K562 treated with DMSO at 1 percent for 24 hours (cell line): ENCODE data around the gene EDEM3. TPM values are rescaled to one million over a fixed set of nuclear protein-coding genes. Genes with fewer than 3 reads are reported as not detected.

Experiments
- total RNA-seq: library from RNA; unstranded; fragments of 300-600 nt; gene quantifications from 2 replicates; pipeline ENCODE4 v1.2.3, GENCODE V29; 2022; ENCODE audit warnings: low read depth; ENCODE audit not compliant: insufficient read depth

Gene EDEM3, protein sequence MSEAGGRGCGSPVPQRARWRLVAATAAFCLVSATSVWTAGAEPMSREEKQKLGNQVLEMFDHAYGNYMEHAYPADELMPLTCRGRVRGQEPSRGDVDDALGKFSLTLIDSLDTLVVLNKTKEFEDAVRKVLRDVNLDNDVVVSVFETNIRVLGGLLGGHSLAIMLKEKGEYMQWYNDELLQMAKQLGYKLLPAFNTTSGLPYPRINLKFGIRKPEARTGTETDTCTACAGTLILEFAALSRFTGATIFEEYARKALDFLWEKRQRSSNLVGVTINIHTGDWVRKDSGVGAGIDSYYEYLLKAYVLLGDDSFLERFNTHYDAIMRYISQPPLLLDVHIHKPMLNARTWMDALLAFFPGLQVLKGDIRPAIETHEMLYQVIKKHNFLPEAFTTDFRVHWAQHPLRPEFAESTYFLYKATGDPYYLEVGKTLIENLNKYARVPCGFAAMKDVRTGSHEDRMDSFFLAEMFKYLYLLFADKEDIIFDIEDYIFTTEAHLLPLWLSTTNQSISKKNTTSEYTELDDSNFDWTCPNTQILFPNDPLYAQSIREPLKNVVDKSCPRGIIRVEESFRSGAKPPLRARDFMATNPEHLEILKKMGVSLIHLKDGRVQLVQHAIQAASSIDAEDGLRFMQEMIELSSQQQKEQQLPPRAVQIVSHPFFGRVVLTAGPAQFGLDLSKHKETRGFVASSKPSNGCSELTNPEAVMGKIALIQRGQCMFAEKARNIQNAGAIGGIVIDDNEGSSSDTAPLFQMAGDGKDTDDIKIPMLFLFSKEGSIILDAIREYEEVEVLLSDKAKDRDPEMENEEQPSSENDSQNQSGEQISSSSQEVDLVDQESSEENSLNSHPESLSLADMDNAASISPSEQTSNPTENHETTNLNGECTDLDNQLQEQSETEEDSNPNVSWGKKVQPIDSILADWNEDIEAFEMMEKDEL
- total RNA-seq, result 15.6 and 18.2 TPM in 2 replicates

DNA sequence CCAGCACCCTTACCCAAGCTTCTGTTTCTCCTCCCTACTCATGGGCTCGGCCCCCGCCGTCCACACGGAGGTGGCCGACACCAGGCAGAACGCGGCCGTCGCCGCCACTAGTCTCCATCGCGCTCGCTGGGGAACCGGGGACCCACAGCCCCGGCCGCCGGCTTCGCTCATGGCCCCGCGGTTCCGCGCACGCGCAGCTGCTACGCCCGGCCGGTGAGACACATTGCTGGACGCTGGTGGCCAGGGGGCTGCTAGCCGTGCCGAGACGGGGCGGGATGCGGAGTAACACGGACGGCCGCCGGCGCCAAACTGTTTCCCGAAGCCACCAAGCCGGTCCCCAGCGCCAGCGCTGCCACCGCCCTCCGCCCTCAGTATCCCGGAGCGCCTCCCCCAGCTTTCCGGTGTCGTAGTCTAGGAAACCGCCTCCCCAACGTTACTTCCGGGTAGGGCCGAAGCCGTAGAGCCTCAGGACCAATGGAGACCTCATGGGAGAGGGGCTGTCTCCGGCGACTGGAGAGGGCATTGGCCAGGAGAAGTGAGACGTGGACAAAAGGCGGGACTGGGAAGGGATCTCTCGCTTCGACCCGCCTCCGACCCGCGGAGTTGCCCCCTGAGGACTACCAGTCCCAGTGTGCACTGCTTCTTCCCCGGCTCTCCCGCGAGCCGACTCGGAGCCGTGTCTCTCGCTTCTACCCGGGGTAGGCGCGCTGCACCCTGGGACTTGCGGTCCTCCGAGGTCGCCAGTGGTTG is at the start of gene EDEM3:
EDEM3 (minus strand) TSS at position 383 of the 750 bp plus-strand sequence; CDS start at position 171, 212 bp downstream.

Other genes with a start within 250 kb of the EDEM3 start
- gene NIBAN1, start 219.7 kb upstream of the EDEM3 start, total RNA-seq, result 29.7 and 31.6 TPM in 2 replicates